Endodermal cell (in vitro differentiated cells): ENCODE results near the gene RALGPS1. TPM values are rescaled to one million over a fixed set of nuclear protein-coding genes. Genes with fewer than 3 reads are reported as not detected.

Source experiments
- DNase-seq: peaks from one replicate; pipeline ENCODE4 v3.0.0-alpha.2; 2017
- H3K27ac ChIP-seq: 2 replicates; pipeline ENCODE4 v1.5.1; 2013; ENCODE audit warnings: mild to moderate bottlenecking, low read depth, low read length, moderate library complexity
- H3K27me3 ChIP-seq: 2 replicates; pipeline ENCODE4 v1.6.1; 2013; ENCODE audit warnings: mild to moderate bottlenecking, low read length, moderate library complexity; ENCODE audit not compliant: insufficient read depth, control insufficient read depth, poor library complexity, severe bottlenecking
- H3K36me3 ChIP-seq: 2 replicates; pipeline ENCODE4 v1.7.0; 2013; ENCODE audit warnings: mild to moderate bottlenecking, low read length, moderate library complexity; ENCODE audit not compliant: control insufficient read depth, insufficient read depth
- H3K4me1 ChIP-seq: one replicate; pipeline ENCODE4 v1.7.0; 2013; ENCODE audit warnings: low read length; ENCODE audit not compliant: control insufficient read depth, insufficient read depth
- H3K4me3 ChIP-seq: 2 replicates; pipeline ENCODE4 v1.5.1; 2013; ENCODE audit warnings: mild to moderate bottlenecking, low read length, moderate library complexity
- H3K9ac ChIP-seq: 2 replicates; pipeline ENCODE4 v1.6.1; 2013; ENCODE audit warnings: mild to moderate bottlenecking, low read length, moderate library complexity; ENCODE audit not compliant: poor library complexity, severe bottlenecking; ENCODE audit errors: extremely low read depth
- H3K9me3 ChIP-seq: 2 replicates; pipeline ENCODE4 v1.6.1; 2013; ENCODE audit warnings: mild to moderate bottlenecking, low read length, moderate library complexity; ENCODE audit not compliant: control insufficient read depth
- H3K27ac Mint-ChIP-seq: 2 replicates; pipeline ENCODE4 v1.8.0; 2020; ENCODE audit warnings: mixed read lengths
- H3K27me3 Mint-ChIP-seq: 2 replicates; pipeline ENCODE4 v1.8.0; 2021; ENCODE audit warnings: mild to moderate bottlenecking, mixed read lengths; ENCODE audit not compliant: insufficient read depth
- H3K36me3 Mint-ChIP-seq: 2 replicates; pipeline ENCODE4 v1.8.0; 2020; ENCODE audit warnings: low read depth, mixed read lengths
- H3K4me1 Mint-ChIP-seq: 2 replicates; pipeline ENCODE4 v1.8.0; 2020; ENCODE audit warnings: mixed read lengths
- H3K4me3 Mint-ChIP-seq: 2 replicates; pipeline ENCODE4 v1.8.0; 2020; ENCODE audit warnings: mild to moderate bottlenecking, moderate library complexity, mixed read lengths
- H3K9me3 Mint-ChIP-seq: 2 replicates; pipeline ENCODE4 v1.8.0; 2020; ENCODE audit warnings: mild to moderate bottlenecking, mixed read lengths
- WGBS, 2 experiments: methylation state at CpG; one replicate each; pipeline versions ENCODE4 v1.1.5 to v1.1.7; 2013; ENCODE audit warnings: missing lambda C conversion rate in 2 of 2, mixed read lengths in 1 of 2; ENCODE audit not compliant: insufficient coverage in 1 of 2, insufficient read length in 1 of 2; 5-methylcytosine and 5-hydroxymethylcytosine counted together
- total RNA-seq, 2 donors: library from RNA; stranded (reverse); fragmentation: NEBNext Ultra II Directional in 1 of 2; extraction: Animal tissue kit (Norgen Biotek cat#: 25700) in 1 of 2; gene quantifications; 2 replicates in 1 of 2; 3 replicates in 1 of 2; pipeline ENCODE4 v1.2.1, GENCODE V29; 2021
- TF ChIP-seq, protein P1 (sequence below): fragments of 200-600 bp; sonication (generic); conservative IDR thresholded peaks from 2 replicates; pipeline ENCODE4 v1.5.0; 2021; ENCODE audit warnings: antibody characterized with exemption, mild to moderate bottlenecking

The RALGPS1 gene
- total RNA-seq, 2 donors from 2014 or later = 23.3 to 25.0 TPM

DNA sequence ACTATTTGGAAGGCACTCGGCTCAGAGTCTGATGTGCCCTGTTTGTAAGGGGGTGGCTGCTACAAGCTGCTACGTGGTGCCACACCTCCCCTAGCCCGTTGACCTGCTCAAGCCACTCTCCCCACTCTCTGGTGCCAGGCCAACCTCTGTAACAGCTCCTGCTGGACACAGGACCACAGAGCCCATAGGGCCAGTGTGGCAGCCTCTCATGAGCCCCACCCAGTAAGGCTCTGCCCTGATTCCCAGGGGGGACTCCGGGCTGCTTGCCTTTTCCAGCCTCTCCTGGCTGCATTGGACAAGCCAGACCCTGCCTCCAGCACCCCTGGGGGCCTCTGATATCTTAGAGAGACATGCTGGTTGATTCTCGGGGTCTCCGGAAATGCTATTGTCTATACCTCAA lies 261.2 kb downstream of the RALGPS1 start:
- Histone ChIP-seq H3K9ac (no peak overlapping the region), H3K9me3 (no peaks in the 10 kb centered on the region), H3K27me3 (no peaks in the 10 kb centered on the region), H3K27ac (no peak overlapping the region), H3K36me3 (no peaks in the 10 kb centered on the region), H3K4me1 (no peaks in the 10 kb centered on the region), H3K4me3 (no peak overlapping the region)
- WGBS, 2 experiments = 90 to 96% methylated on average over 4 to 6 of the region's 6 CpGs
- DNase-seq = peak; percentile 20
- Mint-ChIP-seq H3K9me3 (no peaks in the 10 kb centered on the region), H3K27ac (no peak overlapping the region), H3K36me3 (no peaks in the 10 kb centered on the region), H3K4me1 (no peaks in the 10 kb centered on the region), H3K27me3 (no peaks in the 10 kb centered on the region), H3K4me3 (no peak overlapping the region)
- TF ChIP-seq, protein P1, sequence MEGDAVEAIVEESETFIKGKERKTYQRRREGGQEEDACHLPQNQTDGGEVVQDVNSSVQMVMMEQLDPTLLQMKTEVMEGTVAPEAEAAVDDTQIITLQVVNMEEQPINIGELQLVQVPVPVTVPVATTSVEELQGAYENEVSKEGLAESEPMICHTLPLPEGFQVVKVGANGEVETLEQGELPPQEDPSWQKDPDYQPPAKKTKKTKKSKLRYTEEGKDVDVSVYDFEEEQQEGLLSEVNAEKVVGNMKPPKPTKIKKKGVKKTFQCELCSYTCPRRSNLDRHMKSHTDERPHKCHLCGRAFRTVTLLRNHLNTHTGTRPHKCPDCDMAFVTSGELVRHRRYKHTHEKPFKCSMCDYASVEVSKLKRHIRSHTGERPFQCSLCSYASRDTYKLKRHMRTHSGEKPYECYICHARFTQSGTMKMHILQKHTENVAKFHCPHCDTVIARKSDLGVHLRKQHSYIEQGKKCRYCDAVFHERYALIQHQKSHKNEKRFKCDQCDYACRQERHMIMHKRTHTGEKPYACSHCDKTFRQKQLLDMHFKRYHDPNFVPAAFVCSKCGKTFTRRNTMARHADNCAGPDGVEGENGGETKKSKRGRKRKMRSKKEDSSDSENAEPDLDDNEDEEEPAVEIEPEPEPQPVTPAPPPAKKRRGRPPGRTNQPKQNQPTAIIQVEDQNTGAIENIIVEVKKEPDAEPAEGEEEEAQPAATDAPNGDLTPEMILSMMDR = no peak

DNA sequence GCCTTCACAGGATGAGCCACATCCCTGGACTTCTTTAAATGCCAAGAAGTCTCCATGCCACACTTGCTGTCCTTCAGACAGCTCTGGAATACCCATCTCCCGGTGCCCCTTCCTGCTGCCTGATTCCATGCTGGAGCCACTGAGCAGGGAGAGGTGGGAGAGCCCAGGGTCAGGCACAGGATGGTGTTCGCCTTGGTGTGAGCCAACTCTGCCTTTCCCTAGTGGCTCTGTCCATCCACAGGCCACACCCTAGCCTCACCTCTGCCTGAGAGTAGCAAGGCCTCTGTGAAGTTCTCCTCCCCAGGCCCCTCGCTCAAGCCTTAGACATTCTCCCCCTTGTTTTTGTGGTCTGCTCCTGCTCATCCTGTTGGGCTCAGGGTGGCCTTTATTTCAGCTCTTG lies 262.0 kb downstream of the RALGPS1 start:
- Mint-ChIP-seq H3K27me3 (no peaks in the 10 kb centered on the region), H3K4me3 (no peak overlapping the region), H3K36me3 (no peaks in the 10 kb centered on the region), H3K4me1 (no peaks in the 10 kb centered on the region), H3K9me3 (no peaks in the 10 kb centered on the region), H3K27ac (no peak overlapping the region)
- TF ChIP-seq, protein P1 = no peak
- Histone ChIP-seq H3K36me3 (no peaks in the 10 kb centered on the region), H3K4me1 (no peaks in the 10 kb centered on the region), H3K27ac (no peak overlapping the region), H3K27me3 (no peaks in the 10 kb centered on the region), H3K9ac (no peak overlapping the region), H3K4me3 (no peak overlapping the region), H3K9me3 (no peaks in the 10 kb centered on the region)
- peak; percentile 22 for DNase-seq
- 96 to 100% methylated on average over 1 to 3 of the region's 3 CpGs for WGBS, 2 experiments

- H3K9me3 ChIP-seq = no peaks in the 10 kb centered on the region
- H3K4me3 ChIP-seq = no peak overlapping the region
- no peaks in the 10 kb centered on the region for H3K9me3 Mint-ChIP-seq
- WGBS, 2 experiments = 81% methylated on average over 6 of the region's 6 CpGs; no CpG with 5 or more reads in 1 of the 2 experiments
- no peaks in the 10 kb centered on the region for H3K36me3 ChIP-seq
- no peak overlapping the region for H3K9ac ChIP-seq
- no peaks in the 10 kb centered on the region for H3K4me1 Mint-ChIP-seq
- no peaks in the 10 kb centered on the region for H3K27me3 ChIP-seq
- H3K4me1 ChIP-seq = no peaks in the 10 kb centered on the region
- TF ChIP-seq, protein P1 = no peak
- peak; percentile 35 for DNase-seq
- no peak overlapping the region for H3K4me3 Mint-ChIP-seq
- no peak overlapping the region for H3K27ac Mint-ChIP-seq
- no peaks in the 10 kb centered on the region for H3K36me3 Mint-ChIP-seq
- no peaks in the 10 kb centered on the region for H3K27me3 Mint-ChIP-seq
- H3K27ac ChIP-seq = no peak overlapping the region
These were observed 262.6 kb downstream of the RALGPS1 start for GRCh38 chr9:127177231-127177630.
